ENCODE data around the gene ZAR1L.

The ZAR1L gene

GRCh38 chr13:32298695-32299094, 16.5 kb downstream of the ZAR1L start:
- Histone ChIP-seq H3K27ac (no peak overlapping the region), H3K36me3 (peaks cover 5% of the 10 kb centered on the region; the same call in 1 of the 2 replicates), H3K27me3 (ENCODE audit: insufficient read depth, low read depth, severe bottlenecking) (no peaks in the 10 kb centered on the region), H3K4me3 (ENCODE audit: low read depth, low read length) (no peak overlapping the region), H3K9me3 (ENCODE audit: severe bottlenecking) (no peaks in the 10 kb centered on the region)
- DNase-seq: no peak
- TF ChIP-seq CTCF (IDR thresholded peaks at IDR 0.05; ENCODE audit: low read depth, low read length): no peak

GRCh38 chr13:32297206-32297605, 18.0 kb downstream of the ZAR1L start:
- H3K27me3 ChIP-seq (ENCODE audit: insufficient read depth, low read depth, severe bottlenecking): no peaks in the 10 kb centered on the region

GRCh38 chr13:32285633-32285965, 29.6 kb downstream of the ZAR1L start:
- Histone ChIP-seq H3K4me3 (ENCODE audit: low read depth, low read length) (no peak overlapping the region), H3K27me3 (ENCODE audit: insufficient read depth, low read depth, severe bottlenecking) (no peaks in the 10 kb centered on the region), H3K9me3 (ENCODE audit: severe bottlenecking) (no peaks in the 10 kb centered on the region), H3K27ac (no peak overlapping the region), H3K36me3 (no peaks in the 10 kb centered on the region; the same call in 1 of the 2 replicates)
- TF ChIP-seq CTCF (IDR thresholded peaks at IDR 0.05; ENCODE audit: low read depth, low read length): no peak
- DNase-seq: no peak

More at GRCh38 chr13:32297206-32297605, 18.0 kb downstream of the ZAR1L start:
- Histone ChIP-seq H3K4me3 (ENCODE audit: low read depth, low read length) (no peak overlapping the region), H3K9me3 (ENCODE audit: severe bottlenecking) (no peaks in the 10 kb centered on the region), H3K27ac (no peak overlapping the region), H3K36me3 (peaks cover 5% of the 10 kb centered on the region; the same call in 1 of the 2 replicates)
- TF ChIP-seq CTCF (IDR thresholded peaks at IDR 0.05; ENCODE audit: low read depth, low read length): no peak
- DNase-seq: no peak

- TF ChIP-seq CTCF (IDR thresholded peaks at IDR 0.05; ENCODE audit: low read depth, low read length): no peak
- Histone ChIP-seq H3K27me3 (ENCODE audit: insufficient read depth, low read depth, severe bottlenecking) (no peaks in the 10 kb centered on the region), H3K36me3 (no peaks in the 10 kb centered on the region; the same call in 1 of the 2 replicates), H3K4me3 (ENCODE audit: low read depth, low read length) (no peak overlapping the region), H3K9me3 (ENCODE audit: severe bottlenecking) (no peaks in the 10 kb centered on the region), H3K27ac (no peak overlapping the region)
- no peak for DNase-seq
Observed at GRCh38 chr13:32284927-32285632, 30.1 kb downstream of the ZAR1L start.

- DNase-seq: no peak
- peaks cover 6% of the 10 kb centered on the region for H3K36me3 ChIP-seq
- no peak overlapping the region for H3K4me3 ChIP-seq (ENCODE audit: low read depth, low read length)
- H3K27ac ChIP-seq: no peak overlapping the region
- H3K27me3 ChIP-seq (ENCODE audit: insufficient read depth, low read depth, severe bottlenecking): no peaks in the 10 kb centered on the region
- H3K9me3 ChIP-seq (ENCODE audit: severe bottlenecking): no peaks in the 10 kb centered on the region
- no peak for TF ChIP-seq CTCF (IDR thresholded peaks at IDR 0.05; ENCODE audit: low read depth, low read length)
Observed at GRCh38 chr13:32282096-32282711, 33.0 kb downstream of the ZAR1L start.

Data from WERI-Rb-1 (cell line).